Measurements from ENCODE around the gene ITGAL. TPM values are rescaled to one million over a fixed set of nuclear protein-coding genes. Genes with fewer than 3 reads are reported as not detected.

Gene ITGAL
- total and polyA plus RNA-seq, 2 of the 13 experiments (the other 11 are each of a cell fraction or from before 2014, with no cell fraction given): 0.86 to 1.2 TPM

DNA sequence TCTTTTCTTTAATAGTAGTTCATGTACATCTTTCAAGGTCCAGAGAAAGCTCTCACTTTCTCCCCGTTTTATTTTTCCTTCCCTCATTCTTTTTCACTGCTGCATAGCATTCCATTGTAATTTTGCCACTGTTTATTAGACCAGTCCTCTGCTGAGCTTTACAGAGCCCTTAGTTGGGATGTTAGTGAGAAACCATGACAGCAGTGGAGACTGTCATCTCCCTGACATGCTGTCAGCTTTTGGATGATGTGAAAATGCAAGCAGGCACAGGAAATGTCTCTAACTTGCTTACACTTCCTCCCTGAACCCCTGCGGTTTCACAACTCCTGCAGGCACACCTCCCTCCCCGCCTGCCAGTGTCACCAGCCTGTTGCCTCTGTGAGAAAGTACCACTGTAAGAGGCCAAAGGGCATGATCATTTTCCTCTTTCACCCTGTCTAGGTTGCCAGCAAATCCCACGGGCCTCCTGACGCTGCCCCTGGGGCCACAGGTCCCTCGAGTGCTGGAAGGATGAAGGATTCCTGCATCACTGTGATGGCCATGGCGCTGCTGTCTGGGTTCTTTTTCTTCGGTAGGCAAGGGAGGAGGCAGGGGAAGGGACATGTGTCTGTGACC is at the start of gene ITGAL (continued):
- TF ChIP-seq, protein P1, sequence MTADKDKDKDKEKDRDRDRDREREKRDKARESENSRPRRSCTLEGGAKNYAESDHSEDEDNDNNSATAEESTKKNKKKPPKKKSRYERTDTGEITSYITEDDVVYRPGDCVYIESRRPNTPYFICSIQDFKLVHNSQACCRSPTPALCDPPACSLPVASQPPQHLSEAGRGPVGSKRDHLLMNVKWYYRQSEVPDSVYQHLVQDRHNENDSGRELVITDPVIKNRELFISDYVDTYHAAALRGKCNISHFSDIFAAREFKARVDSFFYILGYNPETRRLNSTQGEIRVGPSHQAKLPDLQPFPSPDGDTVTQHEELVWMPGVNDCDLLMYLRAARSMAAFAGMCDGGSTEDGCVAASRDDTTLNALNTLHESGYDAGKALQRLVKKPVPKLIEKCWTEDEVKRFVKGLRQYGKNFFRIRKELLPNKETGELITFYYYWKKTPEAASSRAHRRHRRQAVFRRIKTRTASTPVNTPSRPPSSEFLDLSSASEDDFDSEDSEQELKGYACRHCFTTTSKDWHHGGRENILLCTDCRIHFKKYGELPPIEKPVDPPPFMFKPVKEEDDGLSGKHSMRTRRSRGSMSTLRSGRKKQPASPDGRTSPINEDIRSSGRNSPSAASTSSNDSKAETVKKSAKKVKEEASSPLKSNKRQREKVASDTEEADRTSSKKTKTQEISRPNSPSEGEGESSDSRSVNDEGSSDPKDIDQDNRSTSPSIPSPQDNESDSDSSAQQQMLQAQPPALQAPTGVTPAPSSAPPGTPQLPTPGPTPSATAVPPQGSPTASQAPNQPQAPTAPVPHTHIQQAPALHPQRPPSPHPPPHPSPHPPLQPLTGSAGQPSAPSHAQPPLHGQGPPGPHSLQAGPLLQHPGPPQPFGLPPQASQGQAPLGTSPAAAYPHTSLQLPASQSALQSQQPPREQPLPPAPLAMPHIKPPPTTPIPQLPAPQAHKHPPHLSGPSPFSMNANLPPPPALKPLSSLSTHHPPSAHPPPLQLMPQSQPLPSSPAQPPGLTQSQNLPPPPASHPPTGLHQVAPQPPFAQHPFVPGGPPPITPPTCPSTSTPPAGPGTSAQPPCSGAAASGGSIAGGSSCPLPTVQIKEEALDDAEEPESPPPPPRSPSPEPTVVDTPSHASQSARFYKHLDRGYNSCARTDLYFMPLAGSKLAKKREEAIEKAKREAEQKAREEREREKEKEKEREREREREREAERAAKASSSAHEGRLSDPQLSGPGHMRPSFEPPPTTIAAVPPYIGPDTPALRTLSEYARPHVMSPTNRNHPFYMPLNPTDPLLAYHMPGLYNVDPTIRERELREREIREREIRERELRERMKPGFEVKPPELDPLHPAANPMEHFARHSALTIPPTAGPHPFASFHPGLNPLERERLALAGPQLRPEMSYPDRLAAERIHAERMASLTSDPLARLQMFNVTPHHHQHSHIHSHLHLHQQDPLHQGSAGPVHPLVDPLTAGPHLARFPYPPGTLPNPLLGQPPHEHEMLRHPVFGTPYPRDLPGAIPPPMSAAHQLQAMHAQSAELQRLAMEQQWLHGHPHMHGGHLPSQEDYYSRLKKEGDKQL (CRISPR knock-in tag; IDR thresholded peaks at IDR 0.05; ENCODE audit: low read depth): no peak
- 0 out of 2 replicates have a peak, but pooled peaks have one; percentile 32 for TF ChIP-seq HNF1B (CRISPR knock-in tag; IDR thresholded peaks at IDR 0.05)
- TF ChIP-seq JUND (CRISPR knock-in tag; IDR thresholded peaks at IDR 0.05): no peak
- TF ChIP-seq ZNF20 (CRISPR knock-in tag; IDR thresholded peaks at IDR 0.05): no peak
- TF ChIP-seq SMAD9 (CRISPR knock-in tag; IDR thresholded peaks at IDR 0.05): no peak
- TF ChIP-seq ZNF572 (CRISPR knock-in tag; IDR thresholded peaks at IDR 0.05): no peak
- TF ChIP-seq MIER2 (CRISPR knock-in tag; IDR thresholded peaks at IDR 0.05): no peak
- no peak for TF ChIP-seq EEA1 (CRISPR knock-in tag; IDR thresholded peaks at IDR 0.05; ENCODE audit: borderline replicate concordance)
- TF ChIP-seq YEATS4 (CRISPR knock-in tag; IDR thresholded peaks at IDR 0.05; ENCODE audit: borderline replicate concordance): no peak
- TF ChIP-seq USF2 (IDR thresholded peaks at IDR 0.05; ENCODE audit: low read depth, low read length): no peak
- TF ChIP-seq USF2 (CRISPR knock-in tag; IDR thresholded peaks at IDR 0.05; ENCODE audit: borderline replicate concordance): no peak
- no peak for TF ChIP-seq MED1 (CRISPR knock-in tag; IDR thresholded peaks at IDR 0.05)
- no peak for TF ChIP-seq ZNF343 (CRISPR knock-in tag; IDR thresholded peaks at IDR 0.05)
- no peak for TF ChIP-seq ZNF501 (CRISPR knock-in tag; IDR thresholded peaks at IDR 0.05)
- no peak for TF ChIP-seq ZNF616 (CRISPR knock-in tag; IDR thresholded peaks at IDR 0.05; ENCODE audit: low read depth)
- no peak for TF ChIP-seq EHMT2 (IDR thresholded peaks at IDR 0.05; ENCODE audit: borderline replicate concordance, low read depth, low read length)
- TF ChIP-seq, protein P2, sequence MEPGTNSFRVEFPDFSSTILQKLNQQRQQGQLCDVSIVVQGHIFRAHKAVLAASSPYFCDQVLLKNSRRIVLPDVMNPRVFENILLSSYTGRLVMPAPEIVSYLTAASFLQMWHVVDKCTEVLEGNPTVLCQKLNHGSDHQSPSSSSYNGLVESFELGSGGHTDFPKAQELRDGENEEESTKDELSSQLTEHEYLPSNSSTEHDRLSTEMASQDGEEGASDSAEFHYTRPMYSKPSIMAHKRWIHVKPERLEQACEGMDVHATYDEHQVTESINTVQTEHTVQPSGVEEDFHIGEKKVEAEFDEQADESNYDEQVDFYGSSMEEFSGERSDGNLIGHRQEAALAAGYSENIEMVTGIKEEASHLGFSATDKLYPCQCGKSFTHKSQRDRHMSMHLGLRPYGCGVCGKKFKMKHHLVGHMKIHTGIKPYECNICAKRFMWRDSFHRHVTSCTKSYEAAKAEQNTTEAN (CRISPR knock-in tag; conservative IDR thresholded peaks at IDR 0.05): no peak
- no peak for TF ChIP-seq ZNF652 (CRISPR knock-in tag; IDR thresholded peaks at IDR 0.05; ENCODE audit: borderline replicate concordance, low read depth)
